Osteoblast (primary cell): ENCODE data around the gene TMEM132C. TPM values are rescaled to one million over a fixed set of nuclear protein-coding genes. Genes with fewer than 3 reads are reported as not detected.
"Not testable (repeated sequence)": the region's sequence is repeated elsewhere in the genome, so short reads cannot be mapped to it uniquely, and the experiment has no call there.

Experiments used
- DNase-seq: peaks from one replicate; pipeline ENCODE4 v3.0.0; 2011; ENCODE audit warnings: low spot score, mixed read lengths; ENCODE audit not compliant: insufficient read length; ENCODE audit errors: missing footprints
- H2AFZ ChIP-seq: 2 replicates; pipeline ENCODE4 v1.6.0; 2011; ENCODE audit warnings: mild to moderate bottlenecking, low read length
- H3K27ac ChIP-seq: 2 replicates; pipeline ENCODE4 v1.5.1; 2011; ENCODE audit warnings: mild to moderate bottlenecking, low read depth, low read length, moderate library complexity
- H3K27me3 ChIP-seq: 2 replicates; pipeline ENCODE4 v1.6.0; 2012; ENCODE audit warnings: mild to moderate bottlenecking, control low read depth, inconsistent platforms, low read length, moderate library complexity; ENCODE audit not compliant: insufficient read depth
- H3K36me3 ChIP-seq: 2 replicates; pipeline ENCODE4 v1.5.1; 2011; ENCODE audit warnings: mild to moderate bottlenecking, low read length, control low read depth, moderate library complexity; ENCODE audit not compliant: insufficient read depth
- H3K4me1 ChIP-seq: 2 replicates; pipeline ENCODE4 v1.5.1; 2011; ENCODE audit warnings: mild to moderate bottlenecking, low read length, control low read depth, moderate library complexity; ENCODE audit not compliant: insufficient read depth
- H3K4me2 ChIP-seq: 2 replicates; pipeline ENCODE4 v1.6.0; 2011; ENCODE audit warnings: mild to moderate bottlenecking, low read length; ENCODE audit not compliant: insufficient read depth
- H3K4me3 ChIP-seq: fragments of 200-600 bp; sonication (generic); 3 replicates; pipeline ENCODE4 v1.5.1; 2012; ENCODE audit warnings: mild to moderate bottlenecking, low read length, inconsistent platforms; ENCODE audit not compliant: insufficient read depth
- H3K79me2 ChIP-seq: 2 replicates; pipeline ENCODE4 v1.6.0; 2012; ENCODE audit warnings: mild to moderate bottlenecking, low read length, control low read depth, inconsistent platforms; ENCODE audit not compliant: insufficient read depth
- H3K9me3 ChIP-seq: 2 replicates; pipeline ENCODE4 v1.5.1; 2011; ENCODE audit warnings: low read depth, low read length, control low read depth
- H4K20me1 ChIP-seq: 2 replicates; pipeline ENCODE4 v1.6.0; 2012; ENCODE audit warnings: mild to moderate bottlenecking, low read length, control low read depth; ENCODE audit not compliant: insufficient read depth
- CTCF ChIP-seq: IDR thresholded peaks from 2 replicates; pipeline ENCODE4 v1.5.1; 2011; ENCODE audit warnings: mild to moderate bottlenecking, low read depth, low read length, moderate library complexity; ENCODE audit errors: extremely low read depth
- total RNA-seq: library from RNA; depleted of rRNA; stranded (reverse); fragments of >200 nt; gene quantifications from 2 replicates; pipeline ENCODE4 v1.2.3, GENCODE V29; 2012

The TMEM132C gene
- total RNA-seq, 1 donor = not detected

- Histone ChIP-seq H2AFZ (no peak overlapping the region), H3K4me1 (no peaks in the 10 kb centered on the region), H3K9me3 (no peaks in the 10 kb centered on the region), H3K4me2 (no peak overlapping the region), H3K27ac (no peak overlapping the region), H3K4me3 (no peak overlapping the region), H3K36me3 (no peaks in the 10 kb centered on the region), H4K20me1 (no peaks in the 10 kb centered on the region), H3K79me2 (no peaks in the 10 kb centered on the region), H3K27me3 (no peaks in the 10 kb centered on the region)
- TF ChIP-seq CTCF = no peak
- DNase-seq = no peak
Measured at GRCh38 chr12:128594521-128594920, 327.6 kb downstream of the TMEM132C start.

DNA sequence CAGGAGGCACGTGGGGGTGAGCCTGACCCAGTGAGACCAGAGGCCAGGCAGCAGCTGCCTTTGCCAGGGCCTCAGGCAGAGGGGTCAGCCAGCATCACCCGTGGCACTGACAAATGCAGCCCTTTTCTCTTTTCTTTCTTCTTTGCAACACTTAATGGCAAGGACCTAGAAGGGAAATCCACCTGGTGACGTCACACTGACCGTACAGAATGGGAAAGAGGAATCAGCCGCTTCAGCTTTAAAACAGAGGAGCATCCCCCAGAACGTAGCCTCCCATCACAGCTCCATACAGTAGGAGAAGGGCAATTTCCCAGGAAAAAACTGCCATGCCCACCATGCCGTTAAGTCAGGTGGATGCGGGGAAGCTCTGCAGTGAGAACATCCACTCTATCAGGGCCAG, 328.6 kb downstream of the TMEM132C start:
- H3K4me1 ChIP-seq = no peaks in the 10 kb centered on the region
- no peak for TF ChIP-seq CTCF

GRCh38 chr12:128600886-128601285, 333.9 kb downstream of the TMEM132C start:
- Histone ChIP-seq H3K4me2 (no peak overlapping the region), H3K27me3 (no peaks in the 10 kb centered on the region), H3K36me3 (no peaks in the 10 kb centered on the region), H2AFZ (no peak overlapping the region), H4K20me1 (no peaks in the 10 kb centered on the region), H3K9me3 (peaks cover 6% of the 10 kb centered on the region), H3K4me3 (no peak overlapping the region), H3K79me2 (no peaks in the 10 kb centered on the region), H3K4me1 (no peaks in the 10 kb centered on the region), H3K27ac (no peak overlapping the region)
- DNase-seq = no peak
- TF ChIP-seq CTCF = no peak

More for the DNA sequence above, 328.6 kb downstream of the TMEM132C start:
- Histone ChIP-seq H3K27ac (no peak overlapping the region), H3K36me3 (no peaks in the 10 kb centered on the region), H4K20me1 (no peaks in the 10 kb centered on the region), H3K4me3 (no peak overlapping the region), H3K4me2 (no peak overlapping the region), H3K27me3 (no peaks in the 10 kb centered on the region), H3K79me2 (no peaks in the 10 kb centered on the region), H2AFZ (no peak overlapping the region), H3K9me3 (peaks cover 2% of the 10 kb centered on the region)
- DNase-seq = no peak

- no peaks in the 10 kb centered on the region for H3K4me1 ChIP-seq
- no peaks in the 10 kb centered on the region for H3K27me3 ChIP-seq
- DNase-seq = no peak
- no peak overlapping the region for H2AFZ ChIP-seq
- no peaks in the 10 kb centered on the region for H3K79me2 ChIP-seq
- no peaks in the 10 kb centered on the region for H4K20me1 ChIP-seq
- no peaks in the 10 kb centered on the region for H3K36me3 ChIP-seq
- H3K4me3 ChIP-seq = no peak overlapping the region
- no peak for TF ChIP-seq CTCF
- peaks cover 6% of the 10 kb centered on the region for H3K9me3 ChIP-seq
- no peak overlapping the region for H3K4me2 ChIP-seq
- no peak overlapping the region for H3K27ac ChIP-seq
Measured at GRCh38 chr12:128603573-128604115, 336.7 kb downstream of the TMEM132C start.

GRCh38 chr12:128604219-128604618, 337.2 kb downstream of the TMEM132C start:
- not testable (repeated sequence) for H3K36me3 ChIP-seq, H2AFZ ChIP-seq, H3K4me1 ChIP-seq, H3K9me3 ChIP-seq, H3K79me2 ChIP-seq, H4K20me1 ChIP-seq, H3K27ac ChIP-seq, H3K27me3 ChIP-seq, DNase-seq, H3K4me2 ChIP-seq, H3K4me3 ChIP-seq
